22Rv1 (cell line): ENCODE data around the gene SEPTIN2.

Source experiments
- CTCF ChIP-seq: fragments of 450-650 bp; IDR thresholded peaks from 2 replicates; pipeline ENCODE4 v1.5.1; 2017; ENCODE audit warnings: mild to moderate bottlenecking
- ZFX ChIP-seq: fragments of 450-650 bp; IDR thresholded peaks from 2 replicates; pipeline ENCODE4 v1.6.1; 2017; ENCODE audit warnings: antibody characterized with exemption, borderline replicate concordance

- TF ChIP-seq CTCF: no peak
- no peak for TF ChIP-seq ZFX
Observed at GRCh38 chr2:241389697-241390096, 74.0 kb downstream of the SEPTIN2 start.
